Activated effector memory CD4-positive, alpha-beta T cell treated with anti-CD3 and anti-CD28 coated beads, Interleukin-2, amount 50 U/mL, for 16 hours (primary cell): ENCODE data around the gene ADGRL1.
A peak's percentile ranks its signal among the peaks of the same experiment; 100 is the strongest.

Experiments used
- DNase-seq: peaks from one replicate; pipeline ENCODE4 v3.0.0-alpha.2; 2020

ADGRL1 gene

GRCh38 chr19:14135985-14136508, 69.9 kb downstream of the ADGRL1 start:
- DNase-seq, result no peak

DNA sequence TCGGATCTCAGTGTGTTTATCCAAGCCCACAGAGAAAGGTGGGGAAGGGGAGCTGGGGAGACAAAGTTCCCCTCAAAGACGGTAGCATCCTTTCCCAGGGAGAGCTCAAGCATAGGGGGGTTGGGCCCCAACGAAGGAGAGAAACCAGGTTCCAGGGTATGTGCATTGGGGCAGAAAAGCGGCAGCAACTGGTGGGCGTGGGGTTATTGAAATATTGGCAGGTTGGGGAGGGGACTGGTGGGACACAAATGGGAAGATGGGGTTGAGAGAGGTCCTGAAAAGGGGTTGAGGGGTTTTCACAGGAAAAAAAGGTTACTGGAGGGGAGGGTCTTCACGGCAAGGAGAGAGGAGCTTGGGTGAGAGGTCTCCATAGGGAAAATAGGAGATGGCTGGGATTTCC, 70.6 kb downstream of the ADGRL1 start:
- no peak for DNase-seq

- no peak for DNase-seq
Measured at GRCh38 chr19:14127929-14128509, 78.0 kb downstream of the ADGRL1 start.

DNA sequence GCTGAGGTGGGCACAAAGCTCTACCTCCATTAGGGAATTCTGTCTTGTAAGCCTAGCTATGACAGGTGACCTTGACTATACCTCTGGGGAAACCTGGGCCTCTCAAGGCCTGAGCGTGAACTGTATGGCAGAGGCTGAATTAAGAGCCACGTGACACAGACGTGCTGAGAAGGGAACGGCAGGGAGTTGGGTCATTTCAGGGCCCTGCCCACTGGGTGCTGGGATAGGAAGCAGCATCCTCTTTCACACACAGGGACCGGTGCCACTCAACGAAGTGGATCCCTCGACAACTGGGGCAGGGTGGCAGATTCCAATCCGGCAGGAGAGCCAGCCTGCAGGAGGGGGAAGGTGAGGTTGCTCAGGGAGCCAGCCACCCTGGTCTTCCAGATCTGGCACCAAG, 78.8 kb downstream of the ADGRL1 start:
- DNase-seq, result no peak

- DNase-seq, result no peak
Measured at GRCh38 chr19:14122924-14123323, 83.0 kb downstream of the ADGRL1 start.

DNA sequence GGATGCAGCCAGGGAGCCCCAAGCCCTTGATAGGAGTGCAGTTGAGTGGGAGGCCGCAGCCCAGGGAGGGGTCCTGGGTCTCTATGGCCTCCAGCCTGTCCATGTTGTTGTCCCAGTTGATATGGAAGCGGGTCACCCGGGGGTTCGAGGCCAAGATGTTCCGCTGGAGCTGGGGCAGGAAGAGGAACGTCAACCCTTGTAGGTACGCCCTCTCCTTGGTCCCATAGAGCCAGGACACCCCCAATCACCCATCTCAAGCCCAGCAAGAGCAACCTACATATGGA, 85.5 kb downstream of the ADGRL1 start:
- DNase-seq, result no peak

DNA sequence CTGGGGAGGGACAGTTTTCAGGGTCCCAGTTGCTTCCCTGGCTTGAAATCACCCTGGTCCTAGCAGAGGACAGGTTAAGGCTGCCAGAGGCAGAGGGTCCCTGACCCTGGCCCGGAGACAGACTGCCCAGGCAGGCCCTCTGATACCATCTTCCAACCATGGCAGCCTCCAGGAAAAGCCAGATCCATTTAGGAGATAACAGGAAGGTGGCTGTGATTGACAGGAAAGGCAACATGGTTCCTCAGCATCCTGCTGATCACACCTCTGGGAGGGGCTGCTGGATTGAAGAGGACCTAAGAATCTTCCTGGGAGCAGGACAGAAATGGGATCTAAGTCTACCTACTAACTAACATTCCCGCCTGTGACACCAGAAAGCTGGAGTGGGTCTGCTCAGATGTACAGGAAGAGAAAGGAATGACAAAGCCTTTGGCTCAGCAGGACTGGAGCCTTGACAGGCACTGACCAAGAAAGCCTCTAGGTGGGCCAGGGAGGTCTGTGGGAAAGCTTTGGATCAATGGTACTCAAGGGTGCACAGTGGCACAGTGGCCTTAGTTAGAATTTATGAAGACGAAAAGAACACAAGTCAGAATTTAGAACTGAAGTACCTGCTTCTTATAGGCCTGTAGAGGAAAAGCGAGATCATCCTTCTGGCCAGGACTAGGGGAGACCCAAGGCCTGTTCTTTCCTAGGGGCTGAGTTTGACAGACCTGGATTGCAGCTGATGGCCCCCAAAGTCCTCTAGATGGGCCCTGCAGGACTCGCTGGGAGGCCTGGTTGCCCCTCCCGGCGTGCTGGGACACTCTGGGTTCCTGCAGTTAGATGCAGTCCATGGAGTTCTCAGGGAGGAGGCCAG, 86.1 kb downstream of the ADGRL1 start:
- DNase-seq, result no peak

- DNase-seq, result no peak
Measured at GRCh38 chr19:14119146-14119545, 86.8 kb downstream of the ADGRL1 start.

DNA sequence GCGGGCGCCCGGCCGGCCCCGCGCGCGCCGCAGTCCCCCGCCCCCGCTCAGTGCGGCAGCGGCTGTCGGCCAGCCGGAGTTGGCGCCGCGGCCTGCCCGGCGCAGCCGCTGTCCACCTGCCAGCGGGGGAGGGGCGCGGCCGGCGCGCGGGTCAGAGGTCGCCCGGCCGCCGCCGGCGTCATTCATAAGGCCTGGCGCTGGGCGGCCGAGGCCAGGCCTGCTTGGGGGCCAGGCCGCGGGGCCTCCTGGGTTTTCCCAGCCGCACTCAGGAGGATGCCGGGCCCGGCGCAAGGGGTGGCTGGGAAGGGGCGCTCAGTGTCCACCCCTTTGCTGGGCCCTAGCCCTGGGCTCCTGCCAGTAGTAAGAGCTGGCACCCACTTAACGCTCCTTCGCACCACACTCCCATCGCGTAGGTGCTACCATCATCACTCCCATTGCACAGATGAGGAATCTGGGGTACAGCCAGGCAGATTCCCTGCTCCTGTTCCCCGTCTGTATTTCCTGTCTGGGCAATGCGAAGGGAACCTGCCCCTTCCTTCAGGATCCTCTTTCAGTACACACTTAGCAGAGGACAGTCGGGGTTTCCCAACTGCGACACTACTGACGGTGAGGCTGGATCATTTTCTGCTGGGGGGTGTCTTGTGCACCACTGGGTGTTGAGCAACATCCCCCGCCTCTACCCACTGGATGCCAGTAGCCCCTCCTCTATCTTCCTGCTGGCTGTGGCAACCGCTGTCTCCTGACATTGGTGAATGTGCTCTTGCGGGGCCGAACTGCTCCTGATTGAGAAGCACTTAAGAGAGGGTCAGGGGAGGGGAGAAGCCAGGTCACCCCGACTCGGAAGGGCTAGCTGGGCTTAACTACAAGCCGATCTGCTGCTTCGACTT, 87.6 kb downstream of the ADGRL1 start:
- DNase-seq, result peak; percentile 70

GRCh38 chr19:14117668-14118164, 88.3 kb downstream of the ADGRL1 start, which contains the start of gene PRKACA:
PRKACA (minus strand) TSS chr19:14117762; CDS start chr19:14117547, 215 bp downstream.
- peak; percentile 100 for DNase-seq

DNA sequence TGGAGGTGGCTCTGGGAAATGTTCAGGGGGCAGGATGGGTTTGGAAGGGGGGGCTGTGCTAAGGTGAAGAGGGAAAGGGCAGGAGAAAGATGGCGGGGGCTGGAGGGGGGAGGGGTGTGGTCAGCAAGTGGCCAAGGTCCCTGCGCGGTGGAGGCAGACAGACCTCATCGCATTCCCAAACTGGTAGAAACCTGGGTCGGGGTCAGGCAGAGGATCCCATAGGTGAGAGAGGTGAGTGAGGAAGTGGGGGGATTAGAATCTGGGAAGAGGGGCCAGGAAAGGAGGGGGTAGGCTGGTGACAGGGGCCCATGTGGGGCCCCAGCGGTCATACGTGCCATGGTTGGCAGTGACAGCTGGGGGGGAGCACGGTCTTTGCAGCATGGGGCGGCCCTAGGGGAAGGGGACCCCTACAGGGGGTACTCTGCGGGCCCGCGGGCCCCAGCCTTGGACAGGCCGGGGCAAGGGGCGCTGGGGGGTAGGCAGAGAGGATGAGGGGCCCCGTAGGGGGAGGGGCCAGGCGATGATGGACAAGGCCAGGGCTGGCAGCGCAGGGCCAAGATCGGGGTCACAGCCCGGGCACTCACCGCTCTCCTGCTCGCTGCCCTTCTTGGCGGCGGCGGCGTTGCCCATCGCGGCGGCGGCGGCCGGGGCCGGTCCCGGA, 88.9 kb downstream of the ADGRL1 start:
- peak; percentile 72 for DNase-seq

DNA sequence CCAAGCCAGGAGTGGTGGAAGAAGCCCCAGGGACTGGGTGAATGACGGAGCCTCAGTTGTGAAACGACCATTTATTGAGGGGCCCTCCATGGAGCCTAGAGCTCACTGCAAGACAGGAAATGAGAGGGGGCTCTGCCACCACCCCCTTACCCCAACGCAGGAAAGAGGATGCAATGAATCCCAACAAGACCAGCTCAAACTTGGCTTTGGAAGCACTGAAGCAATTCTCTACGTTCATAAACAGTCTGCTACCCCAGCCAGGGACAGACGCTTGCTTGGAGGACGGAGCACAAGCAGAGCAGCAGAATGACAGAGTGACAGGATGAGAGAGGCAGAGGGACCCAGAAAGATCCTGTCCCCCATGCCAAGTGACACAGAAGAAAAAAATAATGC, 89.4 kb downstream of the ADGRL1 start:
- DNase-seq, result no peak

- no peak for DNase-seq
Measured at GRCh38 chr19:14115756-14116155, 90.2 kb downstream of the ADGRL1 start.

DNA sequence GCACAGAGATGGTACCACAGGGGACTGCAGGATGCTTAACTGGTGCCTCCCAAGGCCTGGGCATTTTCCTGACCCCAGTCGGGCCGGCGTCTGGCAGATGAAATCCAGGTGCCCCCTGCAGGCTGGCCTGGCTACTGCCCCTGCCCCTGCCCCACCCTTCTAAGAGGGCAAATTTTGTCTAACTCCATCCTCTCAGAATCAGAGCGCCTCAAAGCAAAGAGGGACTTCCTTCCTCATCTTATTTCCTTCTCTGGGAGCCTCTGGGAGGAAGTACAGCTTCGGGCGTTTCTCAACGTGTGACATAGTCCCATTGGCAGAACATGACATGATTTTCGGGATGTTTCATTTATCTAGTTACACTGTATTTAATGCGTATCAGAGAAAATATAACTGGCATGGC, 91.1 kb downstream of the ADGRL1 start:
- peak; percentile 84 for DNase-seq

- DNase-seq, result no peak
Measured at GRCh38 chr19:14114439-14114838, 91.5 kb downstream of the ADGRL1 start.

- peak; percentile 78 for DNase-seq
Measured at GRCh38 chr19:14113762-14114414, 92.1 kb downstream of the ADGRL1 start.

DNA sequence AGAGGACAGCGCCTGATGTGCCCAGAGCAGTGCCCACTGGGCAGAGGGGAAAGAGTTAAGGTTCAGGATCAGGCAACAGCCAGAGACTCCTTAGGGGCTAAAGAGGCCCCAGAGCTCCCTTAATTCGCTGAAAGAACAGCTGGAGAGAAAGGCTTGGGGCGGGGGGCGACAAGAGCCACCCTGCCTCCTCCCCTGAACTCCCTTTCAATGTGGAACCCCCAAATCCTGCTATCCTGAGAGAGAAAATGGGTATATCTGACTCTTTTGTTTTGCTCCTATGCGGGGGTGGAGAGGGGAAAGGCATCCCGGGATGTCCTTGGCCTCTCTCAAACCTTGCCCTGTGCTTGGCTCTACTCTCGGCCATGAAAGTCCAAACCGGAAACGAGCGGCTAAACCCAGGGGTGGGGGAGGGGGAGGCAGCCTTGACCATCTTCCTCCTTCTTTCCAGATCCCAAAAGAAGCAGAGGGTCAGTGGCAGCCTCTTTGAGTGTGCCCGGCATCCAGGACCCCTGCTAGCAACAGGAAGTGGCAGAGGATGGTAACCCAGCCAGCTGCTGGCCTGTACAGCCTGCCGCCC, 93.1 kb downstream of the ADGRL1 start:
- DNase-seq, result no peak

- no peak for DNase-seq
Measured at GRCh38 chr19:14112051-14112808, 93.7 kb downstream of the ADGRL1 start.

GRCh38 chr19:14111486-14111885, 94.5 kb downstream of the ADGRL1 start:
- no peak for DNase-seq

GRCh38 chr19:14110650-14111049, 95.3 kb downstream of the ADGRL1 start:
- no peak for DNase-seq
